ENCODE data around the gene OLAH. TPM values are rescaled to one million over a fixed set of nuclear protein-coding genes. Genes with fewer than 3 reads are reported as not detected.

Gene OLAH
- total RNA-seq, 1 donor, result not detected

- H3K27ac ChIP-seq (ENCODE audit: low read depth, low read length), result no peak overlapping the region
- TF ChIP-seq, protein P1, sequence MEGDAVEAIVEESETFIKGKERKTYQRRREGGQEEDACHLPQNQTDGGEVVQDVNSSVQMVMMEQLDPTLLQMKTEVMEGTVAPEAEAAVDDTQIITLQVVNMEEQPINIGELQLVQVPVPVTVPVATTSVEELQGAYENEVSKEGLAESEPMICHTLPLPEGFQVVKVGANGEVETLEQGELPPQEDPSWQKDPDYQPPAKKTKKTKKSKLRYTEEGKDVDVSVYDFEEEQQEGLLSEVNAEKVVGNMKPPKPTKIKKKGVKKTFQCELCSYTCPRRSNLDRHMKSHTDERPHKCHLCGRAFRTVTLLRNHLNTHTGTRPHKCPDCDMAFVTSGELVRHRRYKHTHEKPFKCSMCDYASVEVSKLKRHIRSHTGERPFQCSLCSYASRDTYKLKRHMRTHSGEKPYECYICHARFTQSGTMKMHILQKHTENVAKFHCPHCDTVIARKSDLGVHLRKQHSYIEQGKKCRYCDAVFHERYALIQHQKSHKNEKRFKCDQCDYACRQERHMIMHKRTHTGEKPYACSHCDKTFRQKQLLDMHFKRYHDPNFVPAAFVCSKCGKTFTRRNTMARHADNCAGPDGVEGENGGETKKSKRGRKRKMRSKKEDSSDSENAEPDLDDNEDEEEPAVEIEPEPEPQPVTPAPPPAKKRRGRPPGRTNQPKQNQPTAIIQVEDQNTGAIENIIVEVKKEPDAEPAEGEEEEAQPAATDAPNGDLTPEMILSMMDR (IDR thresholded peaks at IDR 0.05; ENCODE audit: extremely low read depth, low read depth, low read length), result no peak
- no peaks in the 10 kb centered on the region for H3K79me2 ChIP-seq (ENCODE audit: insufficient read depth, low read length)
- DNase-seq (ENCODE audit: insufficient read length, low spot score, missing footprints), result no peak
- no peaks in the 10 kb centered on the region for H3K9me3 ChIP-seq (ENCODE audit: low read depth, low read length)
- no peak overlapping the region for H3K4me3 ChIP-seq (ENCODE audit: insufficient read depth, low read length)
- no peaks in the 10 kb centered on the region for H3K27me3 ChIP-seq (ENCODE audit: insufficient read depth, low read length)
- H3K4me2 ChIP-seq (ENCODE audit: insufficient read depth, low read length), result no peak overlapping the region
- H4K20me1 ChIP-seq (ENCODE audit: insufficient read depth, low read length), result no peaks in the 10 kb centered on the region
- H3K4me1 ChIP-seq (ENCODE audit: insufficient read depth, low read length), result no peaks in the 10 kb centered on the region
- H3K36me3 ChIP-seq (ENCODE audit: insufficient read depth, low read length), result no peaks in the 10 kb centered on the region
- H2AFZ ChIP-seq (ENCODE audit: low read length), result no peak overlapping the region
Observed at GRCh38 chr10:15059914-15060313, 16.2 kb downstream of the OLAH start.

DNA sequence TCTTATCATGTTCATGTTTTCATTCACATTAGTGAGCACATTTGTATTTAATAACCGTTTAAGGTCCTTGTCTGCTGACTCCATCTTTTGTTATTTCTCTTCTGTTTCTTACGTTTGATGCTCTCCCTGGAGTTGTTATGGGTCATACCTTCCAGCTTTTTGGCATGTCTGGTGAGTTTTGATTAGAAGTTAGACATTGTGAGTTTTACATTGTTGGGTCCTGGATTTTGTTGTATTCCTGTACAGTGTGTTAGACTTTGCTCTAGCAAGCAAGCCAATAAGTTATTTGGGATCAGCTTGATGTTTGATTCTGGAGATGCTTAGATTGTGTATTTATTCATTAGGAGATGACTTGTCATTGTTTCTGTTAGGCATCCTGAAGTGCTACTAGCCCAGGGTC, 16.9 kb downstream of the OLAH start:
- Histone ChIP-seq H3K4me2 (ENCODE audit: insufficient read depth, low read length) (no peak overlapping the region), H3K27me3 (ENCODE audit: insufficient read depth, low read length) (no peaks in the 10 kb centered on the region), H3K9me3 (ENCODE audit: low read depth, low read length) (no peaks in the 10 kb centered on the region), H3K79me2 (ENCODE audit: insufficient read depth, low read length) (no peaks in the 10 kb centered on the region), H3K4me1 (ENCODE audit: insufficient read depth, low read length) (no peaks in the 10 kb centered on the region), H3K4me3 (ENCODE audit: insufficient read depth, low read length) (no peak overlapping the region), H3K36me3 (ENCODE audit: insufficient read depth, low read length) (no peaks in the 10 kb centered on the region), H2AFZ (ENCODE audit: low read length) (no peak overlapping the region), H4K20me1 (ENCODE audit: insufficient read depth, low read length) (no peaks in the 10 kb centered on the region), H3K27ac (ENCODE audit: low read depth, low read length) (no peak overlapping the region)
- DNase-seq (ENCODE audit: insufficient read length, low spot score, missing footprints), result no peak
- TF ChIP-seq, protein P1 (IDR thresholded peaks at IDR 0.05; ENCODE audit: extremely low read depth, low read depth, low read length), result no peak

- TF ChIP-seq, protein P1 (IDR thresholded peaks at IDR 0.05; ENCODE audit: extremely low read depth, low read depth, low read length), result no peak
- H4K20me1 ChIP-seq (ENCODE audit: insufficient read depth, low read length), result no peaks in the 10 kb centered on the region
- DNase-seq (ENCODE audit: insufficient read length, low spot score, missing footprints), result no peak
- H3K4me2 ChIP-seq (ENCODE audit: insufficient read depth, low read length), result no peak overlapping the region
- H3K36me3 ChIP-seq (ENCODE audit: insufficient read depth, low read length), result no peaks in the 10 kb centered on the region
- no peaks in the 10 kb centered on the region for H3K79me2 ChIP-seq (ENCODE audit: insufficient read depth, low read length)
- no peaks in the 10 kb centered on the region for H3K9me3 ChIP-seq (ENCODE audit: low read depth, low read length)
- no peak overlapping the region for H3K4me3 ChIP-seq (ENCODE audit: insufficient read depth, low read length)
- H2AFZ ChIP-seq (ENCODE audit: low read length), result no peak overlapping the region
- H3K27ac ChIP-seq (ENCODE audit: low read depth, low read length), result no peak overlapping the region
- H3K27me3 ChIP-seq (ENCODE audit: insufficient read depth, low read length), result no peaks in the 10 kb centered on the region
- H3K4me1 ChIP-seq (ENCODE audit: insufficient read depth, low read length), result no peaks in the 10 kb centered on the region
Observed at GRCh38 chr10:15067154-15067553, 23.4 kb downstream of the OLAH start.

DNA sequence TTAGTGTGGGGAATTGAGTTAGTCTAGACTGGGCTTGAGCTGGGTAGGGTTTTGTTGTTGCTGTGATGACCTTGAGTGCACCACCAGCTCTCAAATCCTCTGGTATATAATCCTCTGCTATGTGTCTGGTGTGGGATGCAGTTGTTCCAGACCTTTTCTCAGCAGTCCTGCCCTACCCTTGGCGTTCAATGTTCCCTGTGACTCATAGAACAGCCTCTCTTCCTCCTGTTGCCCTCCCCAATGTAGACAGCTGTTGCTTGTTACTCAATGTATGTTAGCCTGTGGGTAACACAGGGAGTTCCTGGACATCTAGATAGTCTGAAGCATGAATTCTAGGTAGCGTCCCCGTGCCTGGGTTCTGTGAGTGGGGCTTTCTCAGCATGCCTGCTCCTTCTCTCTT, 25.1 kb downstream of the OLAH start:
- H3K4me1 ChIP-seq (ENCODE audit: insufficient read depth, low read length), result no peaks in the 10 kb centered on the region
- no peak overlapping the region for H3K4me3 ChIP-seq (ENCODE audit: insufficient read depth, low read length)
- no peaks in the 10 kb centered on the region for H4K20me1 ChIP-seq (ENCODE audit: insufficient read depth, low read length)
- no peaks in the 10 kb centered on the region for H3K79me2 ChIP-seq (ENCODE audit: insufficient read depth, low read length)
- TF ChIP-seq, protein P1 (IDR thresholded peaks at IDR 0.05; ENCODE audit: extremely low read depth, low read depth, low read length), result no peak
- peak; percentile 83 for DNase-seq (ENCODE audit: insufficient read length, low spot score, missing footprints)
- no peak overlapping the region for H2AFZ ChIP-seq (ENCODE audit: low read length)
- H3K4me2 ChIP-seq (ENCODE audit: insufficient read depth, low read length), result no peak overlapping the region
- no peaks in the 10 kb centered on the region for H3K36me3 ChIP-seq (ENCODE audit: insufficient read depth, low read length)
- no peaks in the 10 kb centered on the region for H3K27me3 ChIP-seq (ENCODE audit: insufficient read depth, low read length)
- no peaks in the 10 kb centered on the region for H3K9me3 ChIP-seq (ENCODE audit: low read depth, low read length)
- H3K27ac ChIP-seq (ENCODE audit: low read depth, low read length), result no peak overlapping the region
